Ureter (tissue), 1 donor: Measurements from ENCODE around the gene EXOC2. TPM values are rescaled to one million over a fixed set of nuclear protein-coding genes. Genes with fewer than 3 reads are reported as not detected.

ENCODE experiments used
- DNase-seq: peaks from one replicate; pipeline ENCODE4 v3.0.0-alpha.2; 2020; ENCODE audit warnings: low spot score
- total RNA-seq: library from RNA; stranded (reverse); gene quantifications from one replicate; pipeline ENCODE4 v1.2.4, GENCODE V29; 2023
- donor health status: DM: yes; HTN: yes; CAD: no.

Gene EXOC2
- 23.6 TPM for total RNA-seq

- DNase-seq = peak; percentile 85
These were observed at the start of gene EXOC2 for GRCh38 chr6:692858-693722. TSS of gene EXOC2 (minus strand) at chr6:693139. CDS start at chr6:637818, 55,321 bp downstream.

DNA sequence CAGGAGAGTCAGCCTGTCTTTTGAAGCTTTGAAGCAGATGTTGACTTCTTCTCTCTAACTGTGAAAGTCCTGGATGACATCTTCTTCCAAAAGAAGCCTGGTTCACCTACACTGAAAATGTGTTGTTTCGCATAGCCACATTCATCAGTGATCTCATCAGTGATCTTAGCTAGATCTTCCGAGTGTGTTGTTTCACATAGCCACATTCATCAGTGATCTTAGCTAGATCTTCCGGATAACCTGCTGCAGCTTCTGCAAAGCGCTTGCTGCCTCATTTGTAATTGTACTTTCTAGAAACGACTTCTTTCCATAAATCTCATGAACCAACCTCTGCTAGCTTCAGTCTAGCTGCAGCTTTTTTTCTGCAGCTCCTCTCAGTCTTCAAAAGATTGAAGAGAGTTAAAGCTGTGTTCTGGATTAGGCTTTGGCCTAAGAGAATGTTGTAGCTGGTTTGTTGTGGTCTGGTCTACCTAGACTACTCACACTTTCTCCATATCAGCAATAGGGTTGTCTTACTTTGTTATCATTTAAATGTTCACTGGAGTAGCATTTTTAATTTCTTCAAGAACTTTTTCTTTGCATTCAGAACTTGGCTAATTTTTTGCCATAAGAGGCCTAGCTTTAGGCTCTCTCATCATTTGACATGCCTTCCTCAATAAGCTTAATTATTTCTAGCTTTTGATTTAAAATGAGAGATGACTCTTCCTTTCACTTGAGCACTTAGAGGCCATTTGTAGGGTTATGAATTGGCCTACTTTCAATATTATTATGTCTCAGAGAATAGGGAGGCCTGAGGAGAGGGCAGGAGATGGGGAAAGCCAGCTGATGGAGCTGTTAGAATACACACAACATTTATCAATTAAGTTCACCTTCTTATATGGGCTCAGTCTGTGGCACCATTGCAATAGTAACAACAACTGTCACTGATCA is 48.7 kb upstream of the EXOC2 start:
- DNase-seq = no peak

GRCh38 chr6:736657-737446 is 43.9 kb upstream of the EXOC2 start:
- no peak for DNase-seq

DNA sequence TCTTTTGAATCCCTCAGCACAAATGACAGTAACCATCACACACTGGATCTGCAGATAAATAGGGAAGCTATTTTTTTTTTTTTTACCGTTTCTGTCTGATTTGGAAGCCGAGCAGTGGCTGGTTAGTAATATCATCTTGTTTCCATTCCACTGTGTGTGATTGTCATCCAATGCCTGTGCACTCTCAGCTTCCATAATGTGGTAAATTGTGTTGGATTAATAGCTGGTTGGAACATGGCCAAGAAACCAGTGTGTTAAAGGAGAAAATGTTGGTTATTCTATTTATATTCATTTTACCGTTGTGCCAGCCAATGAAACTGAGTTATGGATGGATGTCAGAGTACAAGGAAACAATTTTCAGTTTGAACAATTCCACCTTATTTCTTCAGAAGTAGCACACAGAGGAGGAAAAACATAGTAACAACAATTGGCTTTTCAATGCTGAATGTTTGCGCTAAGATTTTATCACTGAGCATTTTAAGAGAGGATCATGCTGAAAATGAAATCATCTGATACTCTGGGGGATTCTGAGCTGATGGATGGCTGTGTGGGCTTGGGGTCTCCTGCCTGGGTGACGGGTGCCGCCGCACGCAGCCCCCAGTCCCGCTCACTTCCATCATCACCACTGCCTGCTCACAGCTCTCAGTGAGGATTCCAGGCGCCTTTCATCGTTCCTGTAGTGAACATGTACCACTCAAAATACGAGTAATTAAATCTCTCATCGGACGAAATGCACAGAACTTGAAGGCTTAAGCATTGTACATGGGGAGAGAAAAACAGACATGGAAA is 40.7 kb upstream of the EXOC2 start:
- DNase-seq = no peak

DNA sequence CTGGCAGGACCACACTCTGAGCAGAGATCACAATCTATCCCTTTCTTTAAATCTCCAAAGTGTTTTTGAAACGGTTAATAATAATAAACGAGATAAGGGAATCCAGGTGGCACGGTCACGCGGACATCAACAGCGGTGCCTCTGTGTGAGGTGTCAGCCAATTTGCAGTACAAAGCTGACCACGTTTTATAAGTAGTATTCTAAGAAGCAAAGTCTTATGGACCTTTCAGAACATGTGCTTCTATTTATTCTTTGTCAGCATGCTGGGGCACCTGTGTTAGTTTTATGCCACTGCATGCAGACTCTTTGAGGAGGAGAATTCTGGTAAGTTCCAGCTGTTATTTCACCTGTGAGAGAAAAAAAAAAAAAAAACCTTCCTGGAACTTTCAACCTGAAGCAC is 39.0 kb upstream of the EXOC2 start:
- DNase-seq = no peak

GRCh38 chr6:729606-730320 is 36.8 kb upstream of the EXOC2 start:
- no peak for DNase-seq

GRCh38 chr6:727856-728255 is 34.9 kb upstream of the EXOC2 start:
- no peak for DNase-seq

- no peak for DNase-seq
These were observed 30.6 kb upstream of the EXOC2 start for GRCh38 chr6:723540-723939.

GRCh38 chr6:722608-723007 is 29.7 kb upstream of the EXOC2 start:
- DNase-seq = no peak

- peak; percentile 78 for DNase-seq
These were observed 29.2 kb upstream of the EXOC2 start for GRCh38 chr6:722077-722524.

DNA sequence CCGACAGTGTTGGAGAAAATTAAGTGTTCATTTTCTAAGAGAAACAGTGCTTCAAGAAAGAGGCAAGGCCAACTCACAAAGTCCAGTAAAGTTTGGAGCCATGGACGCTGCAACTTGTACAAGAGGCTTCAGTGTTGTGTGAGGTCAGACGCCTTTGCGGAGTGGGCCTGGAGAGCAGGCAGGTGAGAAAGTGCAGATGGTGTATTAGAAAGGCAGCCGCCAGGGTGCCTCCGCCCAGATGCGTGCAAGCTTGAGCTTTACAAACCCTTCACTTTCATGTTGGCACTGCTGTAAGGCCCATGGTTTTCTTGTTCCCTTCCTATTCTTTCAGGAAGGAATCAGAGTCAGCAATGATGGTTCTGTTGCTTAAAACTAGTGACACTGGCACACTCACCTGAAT is 25.4 kb upstream of the EXOC2 start:
- no peak for DNase-seq

DNA sequence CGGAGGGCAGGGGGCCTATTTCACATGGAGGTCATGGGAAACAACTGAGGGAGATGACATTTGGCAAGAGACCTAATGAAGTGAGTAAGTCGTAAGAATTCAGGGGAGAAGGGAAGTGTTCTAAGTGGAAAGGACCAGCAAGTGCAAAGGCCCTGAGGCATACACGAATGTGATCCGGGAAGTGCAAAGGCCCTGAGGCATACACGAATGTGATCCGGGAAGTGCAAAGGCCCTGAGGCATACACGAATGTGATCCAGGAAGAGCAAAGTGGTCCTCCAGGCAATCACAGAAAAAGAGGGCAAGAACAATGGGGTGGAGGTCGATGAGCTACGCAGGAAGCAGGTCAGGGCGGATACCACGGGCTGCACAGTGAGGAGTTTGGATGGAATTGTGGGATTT is 24.2 kb upstream of the EXOC2 start:
- no peak for DNase-seq

GRCh38 chr6:715709-716491 is 23.0 kb upstream of the EXOC2 start:
- no peak for DNase-seq

GRCh38 chr6:714100-714499 is 21.2 kb upstream of the EXOC2 start:
- no peak for DNase-seq

DNA sequence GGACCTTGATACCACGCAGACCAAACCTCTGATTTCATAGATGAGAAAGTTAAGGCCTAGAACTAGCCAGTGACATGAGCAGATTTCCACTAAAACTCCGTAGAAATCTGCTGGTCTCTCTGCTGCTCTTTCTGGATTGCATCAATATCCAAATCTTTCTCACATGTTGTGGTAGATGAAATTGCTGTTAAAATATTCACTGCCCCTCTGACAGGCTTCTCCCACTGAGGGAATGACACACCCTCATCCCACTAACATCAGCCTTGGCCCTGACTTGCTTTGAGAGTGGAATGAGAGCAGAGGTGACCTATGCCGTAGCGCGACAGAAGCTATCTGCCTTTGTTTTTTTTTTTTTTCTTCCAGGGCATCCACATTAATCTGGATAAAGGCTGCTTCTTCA is 20.4 kb upstream of the EXOC2 start:
- no peak for DNase-seq

- DNase-seq = no peak
These were observed 19.9 kb upstream of the EXOC2 start for GRCh38 chr6:712805-713204.

DNA sequence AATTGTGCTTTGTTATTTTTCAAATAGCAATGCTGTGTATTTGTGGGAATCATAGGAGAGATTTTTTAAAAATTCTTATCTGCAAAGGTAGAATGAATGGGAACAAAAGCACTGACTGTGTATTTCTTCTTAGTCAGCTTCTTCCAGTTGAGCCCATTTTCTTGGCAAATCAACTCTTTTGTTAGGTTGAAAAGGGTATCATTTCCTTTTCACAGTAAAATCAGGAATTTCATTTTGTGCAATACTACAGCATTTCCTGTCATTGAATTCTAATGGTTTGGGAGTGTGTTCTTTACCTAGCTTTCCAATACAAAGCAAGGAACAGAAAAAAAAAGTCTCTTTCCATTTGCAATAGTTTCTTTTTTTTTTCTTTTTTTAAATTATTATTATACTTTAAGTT is 19.0 kb upstream of the EXOC2 start:
- no peak for DNase-seq

- peak; percentile 61 for DNase-seq
These were observed 17.9 kb upstream of the EXOC2 start for GRCh38 chr6:710601-711571.
